AG04449 (cell line): ENCODE data around the gene WDR62.

Experiments
- CTCF ChIA-PET: fragments of 350-600 bp; formaldehyde crosslinking; extraction: SDS; loops from one replicate; lab custom pipeline; 2021; ENCODE audit warnings: antibody characterized with exemption; lab: Yijun Ruan, JAX
- POLR2A ChIA-PET: fragments of 400-600, 350-600 bp; formaldehyde crosslinking; extraction: SDS; loops from one replicate; lab custom pipeline; 2020; ENCODE audit warnings: antibody characterized with exemption, inconsistent platforms; lab: Yijun Ruan, JAX
- DNase-seq: peaks from one replicate; pipeline ENCODE4 v3.0.0-alpha.2; 2010; ENCODE audit warnings: low read depth, low spot score
- H3K4me3 ChIP-seq: 2 replicates; pipeline ENCODE4 v1.5.1; 2011; ENCODE audit warnings: low read depth, mild to moderate bottlenecking, control low read depth, low read length
- TF ChIP-seq, protein P1 (sequence below): IDR thresholded peaks from one replicate; pipeline ENCODE4 v1.5.1; 2011; ENCODE audit warnings: mild to moderate bottlenecking, moderate library complexity, low read length, control low read depth, inconsistent platforms; ENCODE audit not compliant: insufficient read depth; ENCODE audit errors: missing control alignments

WDR62 gene

DNA sequence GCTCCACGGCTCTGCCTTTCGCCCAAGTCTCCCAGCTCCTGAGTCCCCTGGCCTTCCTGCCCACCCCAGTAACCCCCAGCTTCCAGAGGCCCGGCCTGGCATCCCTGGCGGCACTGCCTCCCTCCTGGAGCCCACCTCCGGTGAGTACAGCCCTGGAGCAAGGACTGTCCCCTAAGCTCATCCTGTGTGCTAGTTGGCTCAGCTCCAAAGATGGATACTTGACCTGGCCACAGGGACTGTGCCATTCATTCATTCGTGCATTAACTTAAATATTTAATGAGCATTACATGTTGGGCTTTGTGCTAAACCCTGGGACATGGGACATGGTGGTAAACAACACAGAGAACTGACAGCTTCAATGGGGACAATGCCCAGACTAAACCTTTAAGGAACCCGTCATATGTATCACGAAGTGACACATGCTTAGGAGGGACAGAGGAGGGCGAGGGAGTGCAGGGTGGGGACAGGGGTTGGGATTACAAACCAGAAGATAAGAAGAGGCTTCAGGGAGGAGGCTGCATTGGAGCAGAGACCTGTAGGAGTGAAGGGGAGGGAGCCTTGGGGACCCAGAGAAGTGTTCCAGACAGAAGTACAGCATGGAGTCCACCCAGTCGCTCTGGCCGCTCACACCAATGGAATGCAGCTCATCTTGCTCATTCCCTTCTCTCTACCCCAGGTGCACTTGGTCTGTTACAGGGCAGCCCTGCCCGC, 49.3 kb downstream of the WDR62 start:
- H3K4me3 ChIP-seq: no peak overlapping the region
- DNase-seq: no peak
- ChIA-PET POLR2A (interaction anchor here (0.9 kb wide), 1 partner anchor 11 kb away, joined by 5 read pairs; the partner anchor contains the start of genes POLR2I and TBCB), CTCF (interaction anchor here (1.3 kb wide), 2 partner anchors 24 to 45 kb away, joined by 4 read pairs; no protein-coding TSS in a partner anchor)
- TF ChIP-seq, protein P1, sequence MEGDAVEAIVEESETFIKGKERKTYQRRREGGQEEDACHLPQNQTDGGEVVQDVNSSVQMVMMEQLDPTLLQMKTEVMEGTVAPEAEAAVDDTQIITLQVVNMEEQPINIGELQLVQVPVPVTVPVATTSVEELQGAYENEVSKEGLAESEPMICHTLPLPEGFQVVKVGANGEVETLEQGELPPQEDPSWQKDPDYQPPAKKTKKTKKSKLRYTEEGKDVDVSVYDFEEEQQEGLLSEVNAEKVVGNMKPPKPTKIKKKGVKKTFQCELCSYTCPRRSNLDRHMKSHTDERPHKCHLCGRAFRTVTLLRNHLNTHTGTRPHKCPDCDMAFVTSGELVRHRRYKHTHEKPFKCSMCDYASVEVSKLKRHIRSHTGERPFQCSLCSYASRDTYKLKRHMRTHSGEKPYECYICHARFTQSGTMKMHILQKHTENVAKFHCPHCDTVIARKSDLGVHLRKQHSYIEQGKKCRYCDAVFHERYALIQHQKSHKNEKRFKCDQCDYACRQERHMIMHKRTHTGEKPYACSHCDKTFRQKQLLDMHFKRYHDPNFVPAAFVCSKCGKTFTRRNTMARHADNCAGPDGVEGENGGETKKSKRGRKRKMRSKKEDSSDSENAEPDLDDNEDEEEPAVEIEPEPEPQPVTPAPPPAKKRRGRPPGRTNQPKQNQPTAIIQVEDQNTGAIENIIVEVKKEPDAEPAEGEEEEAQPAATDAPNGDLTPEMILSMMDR: no peak

DNA sequence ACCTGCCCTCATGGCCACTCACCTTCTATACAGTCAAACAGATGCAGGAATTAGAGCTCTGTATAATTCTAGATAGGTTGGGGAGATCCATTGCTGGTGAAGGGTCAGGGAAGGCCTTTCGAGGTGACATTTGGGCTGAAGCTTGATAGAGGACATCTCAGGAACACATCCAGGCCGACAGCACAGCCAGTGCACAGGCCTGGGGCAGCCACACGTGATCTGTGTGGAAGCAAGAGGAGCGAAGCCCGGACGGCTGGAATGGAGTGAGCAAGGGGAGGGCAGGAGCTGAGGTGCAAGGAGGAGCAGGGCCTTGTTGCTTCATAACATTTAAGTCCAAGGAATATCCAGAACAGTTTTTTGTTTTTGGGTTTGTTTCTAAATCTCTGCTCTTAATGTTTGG, 51.7 kb downstream of the WDR62 start:
- no peak overlapping the region for H3K4me3 ChIP-seq
- TF ChIP-seq, protein P1: no peak
- CTCF ChIA-PET: interaction anchor here (0.6 to 1.5 kb wide), 2 partner anchors 13 to 62 kb away, joined by 3 read pairs; no protein-coding TSS in a partner anchor
- POLR2A ChIA-PET: interaction anchor here (0.6 kb wide), 1 partner anchor 46 kb away, joined by 3 read pairs; no protein-coding TSS in a partner anchor
- no peak for DNase-seq

DNA sequence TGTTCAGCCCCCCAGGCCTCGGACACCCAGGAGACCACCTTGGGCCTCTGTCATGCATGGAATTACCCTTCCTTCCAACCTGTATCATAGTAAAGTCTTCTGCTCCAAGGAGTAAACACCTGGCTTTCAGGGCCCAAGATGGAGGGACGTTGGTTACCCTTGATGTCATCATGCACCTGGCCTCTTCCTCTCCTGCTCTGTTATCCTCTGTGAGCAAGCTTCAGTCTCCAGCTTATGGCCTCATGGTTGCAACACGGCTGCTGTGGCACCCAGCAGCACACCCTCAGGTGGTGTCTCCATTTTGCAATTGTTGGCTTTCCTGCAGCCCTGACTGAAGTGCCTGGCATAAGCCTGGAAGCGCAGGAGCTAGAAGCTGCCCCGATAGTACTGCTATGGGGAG, 52.3 kb downstream of the WDR62 start:
- TF ChIP-seq, protein P1: no peak
- ChIA-PET POLR2A (no interaction called here), CTCF (interaction anchor here (0.6 to 1.5 kb wide), 2 partner anchors 14 to 61 kb away, joined by 3 read pairs; no protein-coding TSS in a partner anchor)
- no peak for DNase-seq
- H3K4me3 ChIP-seq: no peak overlapping the region

DNA sequence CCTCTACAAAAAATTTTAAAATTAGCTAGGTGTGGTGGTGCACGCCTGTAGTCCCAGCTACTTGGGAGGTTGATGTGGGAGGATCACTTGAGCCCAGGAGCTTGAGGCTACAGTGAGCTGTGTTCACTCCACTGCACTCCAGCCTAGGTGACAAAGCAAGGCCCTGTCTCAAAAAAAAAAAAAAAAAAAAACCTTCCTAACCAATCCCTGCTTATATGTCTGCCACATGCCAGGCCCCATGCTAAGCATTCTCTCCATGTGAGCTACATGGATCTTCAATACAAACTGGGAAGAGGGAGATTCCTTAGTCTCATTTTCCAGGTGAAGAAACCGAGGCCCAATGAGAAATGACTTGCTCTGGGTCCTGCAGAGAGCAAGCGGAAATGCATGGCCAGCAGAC, 54.0 kb downstream of the WDR62 start:
- POLR2A ChIA-PET: no interaction called here
- no peak for DNase-seq
- TF ChIP-seq, protein P1: no peak
- H3K4me3 ChIP-seq: no peak overlapping the region
- CTCF ChIA-PET: interaction anchor here (0.6 to 1.2 kb wide), 2 partner anchors 16 to 18 kb away, joined by 3 read pairs; no protein-coding TSS in a partner anchor

DNA sequence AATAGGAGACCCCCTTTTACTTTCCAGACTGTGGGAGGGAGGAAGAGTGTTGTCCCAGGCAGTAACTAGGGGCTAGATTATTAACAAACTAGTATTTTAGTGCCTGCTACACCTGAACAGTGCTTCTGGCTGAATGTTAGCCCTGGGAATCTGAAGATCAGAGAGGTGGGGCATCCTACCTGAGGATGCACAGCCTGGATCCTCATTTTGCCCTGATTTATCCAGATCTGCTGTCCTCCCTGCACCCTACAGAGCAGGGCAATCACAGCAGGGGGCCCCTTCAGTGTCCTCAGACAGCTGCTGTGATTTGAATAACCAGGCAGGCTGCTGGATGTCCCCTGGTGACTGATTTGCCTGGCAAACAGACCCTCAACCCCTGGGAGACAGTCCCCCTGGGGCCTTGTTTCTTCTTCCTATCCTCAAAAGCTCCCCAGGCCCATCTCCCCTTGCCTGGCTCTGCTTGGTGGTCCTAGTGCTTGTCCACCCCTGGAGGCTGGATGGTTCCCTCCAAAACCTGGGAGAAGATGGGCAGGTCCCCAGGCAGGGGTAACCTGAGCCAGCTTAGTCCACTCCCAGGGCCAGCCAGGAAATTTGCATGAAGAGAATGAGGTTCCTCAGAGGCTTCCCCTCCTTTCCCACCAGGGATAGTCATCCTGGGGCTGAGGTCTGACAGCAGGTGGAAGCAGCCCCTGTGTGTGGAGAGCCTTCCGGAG, 55.9 kb downstream of the WDR62 start, which contains the start of gene OVOL3:
Gene OVOL3, plus strand, starts transcription at position 657 of the 713 bp plus-strand sequence. CDS start 60 bp downstream, outside the sequence.
- TF ChIP-seq, protein P1: no peak
- CTCF ChIA-PET: no interaction called here
- H3K4me3 ChIP-seq: no peak within 1 kb of the TSS
- DNase-seq: no peak
- POLR2A ChIA-PET: no interaction called here

DNA sequence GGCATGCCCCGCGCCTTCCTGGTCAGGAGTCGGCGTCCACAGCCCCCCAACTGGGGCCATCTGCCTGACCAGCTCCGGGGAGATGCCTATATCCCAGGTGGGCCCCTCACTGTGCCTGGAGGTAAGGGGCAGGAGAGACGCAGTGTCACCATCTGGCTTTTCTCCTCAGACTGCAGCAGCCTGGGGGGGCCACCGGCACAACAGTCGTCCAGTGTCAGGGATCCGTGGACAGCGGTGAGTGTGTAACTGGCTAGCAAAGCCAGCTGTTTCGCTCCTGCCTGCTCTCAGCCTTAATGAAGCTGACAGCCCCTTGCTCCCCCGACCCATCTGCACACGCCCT, 56.5 kb downstream of the WDR62 start:
- TF ChIP-seq, protein P1: no peak
- ChIA-PET POLR2A (no interaction called here), CTCF (interaction anchor here (0.7 kb wide), 1 partner anchor 52 kb away, joined by 3 read pairs; no protein-coding TSS in a partner anchor)
- no peak for DNase-seq
- no peak overlapping the region for H3K4me3 ChIP-seq
